ENCODE measurements around the gene ELK3.

GRCh38 chr12:96240656-96241055 lies 46.5 kb downstream of the ELK3 start:
- TF ChIP-seq CTCF (IDR thresholded peaks at IDR 0.05), result no peak
- no peak for TF ChIP-seq POLR2A (IDR thresholded peaks at IDR 0.05)
- no peak for TF ChIP-seq POLR2AphosphoS5 (IDR thresholded peaks at IDR 0.05)
- no peak for TF ChIP-seq EP300 (IDR thresholded peaks at IDR 0.05)
